DOHH2 (cell line): ENCODE results near the gene PDE8A.

Experiments
- EZH2phosphoT487 ChIP-seq: fragments of 200-600 bp; sonication (generic); IDR thresholded peaks from 2 replicates; pipeline ENCODE4 v1.6.1; 2017; ENCODE audit warnings: borderline replicate concordance, mild to moderate bottlenecking, antibody characterized with exemption, low read length, moderate library complexity, mixed read lengths
- TF ChIP-seq, protein P1 (sequence below): fragments of 200-600 bp; sonication (generic); IDR thresholded peaks from one replicate; pipeline ENCODE4 v1.5.1; 2014; ENCODE audit warnings: antibody characterized with exemption, mild to moderate bottlenecking, low read depth, low read length; ENCODE audit not compliant: poor library complexity, severe bottlenecking

DNA sequence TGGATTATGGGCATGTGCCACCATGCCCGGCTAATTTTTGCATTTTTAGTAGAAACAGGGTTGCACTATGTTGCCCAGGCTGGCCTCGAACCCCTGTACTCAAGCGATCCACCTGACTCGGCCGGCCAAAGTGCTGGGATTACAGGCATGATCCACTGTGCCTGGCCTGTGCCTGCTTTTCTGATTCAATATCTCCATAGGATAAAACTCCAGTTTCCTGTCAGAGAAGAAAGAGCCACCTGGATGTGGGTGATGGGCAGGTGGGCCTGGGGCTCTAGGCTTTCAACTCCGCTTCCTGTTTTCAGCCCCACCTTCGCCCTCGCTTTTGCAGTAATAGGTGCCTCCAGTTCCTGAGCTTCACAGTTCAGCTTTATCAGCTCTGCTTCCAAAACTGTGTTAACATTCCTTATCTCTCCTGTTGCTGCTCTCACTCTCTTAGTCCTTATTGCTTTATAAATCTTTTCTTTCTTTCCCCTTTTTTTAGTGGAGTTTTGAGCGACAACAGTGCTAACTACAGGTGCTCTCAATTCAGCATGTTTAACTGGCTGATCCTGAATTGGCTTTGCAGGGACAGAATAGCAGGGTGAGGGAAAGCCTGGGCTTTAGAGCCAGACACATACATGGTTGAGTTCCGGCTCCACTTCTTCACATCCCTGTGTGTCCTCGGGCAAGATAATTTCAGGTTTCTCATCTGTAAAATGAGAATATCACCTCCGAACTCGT, 21.1 kb upstream of the PDE8A start:
- no peak for TF ChIP-seq EZH2phosphoT487
- TF ChIP-seq, protein P1, sequence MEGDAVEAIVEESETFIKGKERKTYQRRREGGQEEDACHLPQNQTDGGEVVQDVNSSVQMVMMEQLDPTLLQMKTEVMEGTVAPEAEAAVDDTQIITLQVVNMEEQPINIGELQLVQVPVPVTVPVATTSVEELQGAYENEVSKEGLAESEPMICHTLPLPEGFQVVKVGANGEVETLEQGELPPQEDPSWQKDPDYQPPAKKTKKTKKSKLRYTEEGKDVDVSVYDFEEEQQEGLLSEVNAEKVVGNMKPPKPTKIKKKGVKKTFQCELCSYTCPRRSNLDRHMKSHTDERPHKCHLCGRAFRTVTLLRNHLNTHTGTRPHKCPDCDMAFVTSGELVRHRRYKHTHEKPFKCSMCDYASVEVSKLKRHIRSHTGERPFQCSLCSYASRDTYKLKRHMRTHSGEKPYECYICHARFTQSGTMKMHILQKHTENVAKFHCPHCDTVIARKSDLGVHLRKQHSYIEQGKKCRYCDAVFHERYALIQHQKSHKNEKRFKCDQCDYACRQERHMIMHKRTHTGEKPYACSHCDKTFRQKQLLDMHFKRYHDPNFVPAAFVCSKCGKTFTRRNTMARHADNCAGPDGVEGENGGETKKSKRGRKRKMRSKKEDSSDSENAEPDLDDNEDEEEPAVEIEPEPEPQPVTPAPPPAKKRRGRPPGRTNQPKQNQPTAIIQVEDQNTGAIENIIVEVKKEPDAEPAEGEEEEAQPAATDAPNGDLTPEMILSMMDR = no peak
